CD4-positive, alpha-beta T cell (primary cell): ENCODE data around the gene KPNA6. TPM values are rescaled to one million over a fixed set of nuclear protein-coding genes. Genes with fewer than 3 reads are reported as not detected.

Source experiments
- ATAC-seq: fragments of 200-7000 bp; cut with Tn5 transposase; one replicate; pipeline ENCODE4 v1.10.0; 2022; ENCODE audit warnings: mild to moderate bottlenecking; ENCODE audit not compliant: poor library complexity
- CTCF ChIA-PET: fragments of 350-600 bp; sonication (Branson Sonifier 250); formaldehyde crosslinking; loops from one replicate; lab custom pipeline; 2021; ENCODE audit warnings: antibody characterized with exemption, inconsistent platforms; lab: Charles Lee
- POLR2A ChIA-PET: fragments of 350-600 bp; sonication (Branson Sonifier 250); formaldehyde crosslinking; loops from one replicate; lab custom pipeline; 2021; ENCODE audit warnings: antibody characterized with exemption, inconsistent platforms; lab: Charles Lee
- DNase-seq, 14 experiments: peaks; one replicate each; pipeline ENCODE4 v3.0.0-alpha.2; 2013 to 2020; ENCODE audit warnings: mixed read lengths in 2 of 14
- H3K27ac ChIP-seq, 2 donors: one replicate each; pipeline versions ENCODE4 v1.5.1 to v1.7.0; 2013; ENCODE audit warnings: low read length in 2 of 2, low read depth in 1 of 2, mild to moderate bottlenecking in 1 of 2
- H3K27me3 ChIP-seq, 2 experiments: 1 replicate in 1 of 2; 2 replicates in 1 of 2; pipeline versions ENCODE4 v1.6.1 to v1.7.0; 2013; ENCODE audit warnings: low read length in 2 of 2, control low read depth in 1 of 2, mild to moderate bottlenecking in 1 of 2, moderate library complexity in 1 of 2; ENCODE audit not compliant: insufficient read depth in 2 of 2, control insufficient read depth in 1 of 2
- H3K36me3 ChIP-seq: one replicate; pipeline ENCODE4 v1.6.1; 2013; ENCODE audit warnings: low read length, control low read depth; ENCODE audit not compliant: insufficient read depth
- H3K4me1 ChIP-seq: one replicate; pipeline ENCODE4 v1.6.1; 2013; ENCODE audit warnings: low read length, control low read depth; ENCODE audit not compliant: insufficient read depth
- H3K4me3 ChIP-seq: one replicate; pipeline ENCODE4 v1.5.1; 2013; ENCODE audit warnings: mild to moderate bottlenecking, low read length, moderate library complexity
- H3K9me3 ChIP-seq, 2 experiments: 1 replicate in 1 of 2; 2 replicates in 1 of 2; pipeline versions ENCODE4 v1.6.1 to v1.7.0; 2013; ENCODE audit warnings: low read length in 2 of 2, mild to moderate bottlenecking in 2 of 2, control low read depth in 1 of 2, moderate library complexity in 1 of 2; ENCODE audit not compliant: control insufficient read depth in 1 of 2, insufficient read depth in 1 of 2
- H3K27ac Mint-ChIP-seq: one replicate; pipeline ENCODE4 v1.8.0; 2020; ENCODE audit warnings: mixed read lengths
- H3K27me3 Mint-ChIP-seq: one replicate; pipeline ENCODE4 v1.8.0; 2021; ENCODE audit warnings: mixed read lengths
- H3K36me3 Mint-ChIP-seq: one replicate; pipeline ENCODE4 v1.8.0; 2021; ENCODE audit warnings: low read depth, mixed read lengths
- H3K4me1 Mint-ChIP-seq: one replicate; pipeline ENCODE4 v1.8.0; 2021; ENCODE audit warnings: low read depth, mixed read lengths
- H3K4me3 Mint-ChIP-seq: one replicate; pipeline ENCODE4 v1.8.0; 2020; ENCODE audit warnings: mild to moderate bottlenecking, mixed read lengths
- H3K9me3 Mint-ChIP-seq: one replicate; pipeline ENCODE4 v1.8.0; 2020; ENCODE audit warnings: mixed read lengths
- intact Hi-C, 2 experiments: fragments of 100-400 bp; cut with DNase I in 1 of 2; cut with micrococcal nuclease in 1 of 2; formaldehyde crosslinking; loops; one replicate each; pipeline versions ENCODE4 v1.15.1 to v1.9.0; 2023 to 2025; cut with DNase I, micrococcal nuclease
- total RNA-seq, 174 experiments: library from RNA in 2 of 174; stranded (reverse) in 2 of 174; gene quantifications; one replicate each; pipeline ENCODE4 v1.2.3 and lab custom pipeline; 2021 to 2026
- TF ChIP-seq, protein P1 (sequence below): fragments of 200-600 bp; IDR thresholded peaks from one replicate; pipeline ENCODE4 v1.8.0; 2022; ENCODE audit warnings: antibody characterized with exemption, mild to moderate bottlenecking

Gene KPNA6
- total RNA-seq, 2 experiments from 2014 or later, result 47.1 to 47.8 TPM

DNA sequence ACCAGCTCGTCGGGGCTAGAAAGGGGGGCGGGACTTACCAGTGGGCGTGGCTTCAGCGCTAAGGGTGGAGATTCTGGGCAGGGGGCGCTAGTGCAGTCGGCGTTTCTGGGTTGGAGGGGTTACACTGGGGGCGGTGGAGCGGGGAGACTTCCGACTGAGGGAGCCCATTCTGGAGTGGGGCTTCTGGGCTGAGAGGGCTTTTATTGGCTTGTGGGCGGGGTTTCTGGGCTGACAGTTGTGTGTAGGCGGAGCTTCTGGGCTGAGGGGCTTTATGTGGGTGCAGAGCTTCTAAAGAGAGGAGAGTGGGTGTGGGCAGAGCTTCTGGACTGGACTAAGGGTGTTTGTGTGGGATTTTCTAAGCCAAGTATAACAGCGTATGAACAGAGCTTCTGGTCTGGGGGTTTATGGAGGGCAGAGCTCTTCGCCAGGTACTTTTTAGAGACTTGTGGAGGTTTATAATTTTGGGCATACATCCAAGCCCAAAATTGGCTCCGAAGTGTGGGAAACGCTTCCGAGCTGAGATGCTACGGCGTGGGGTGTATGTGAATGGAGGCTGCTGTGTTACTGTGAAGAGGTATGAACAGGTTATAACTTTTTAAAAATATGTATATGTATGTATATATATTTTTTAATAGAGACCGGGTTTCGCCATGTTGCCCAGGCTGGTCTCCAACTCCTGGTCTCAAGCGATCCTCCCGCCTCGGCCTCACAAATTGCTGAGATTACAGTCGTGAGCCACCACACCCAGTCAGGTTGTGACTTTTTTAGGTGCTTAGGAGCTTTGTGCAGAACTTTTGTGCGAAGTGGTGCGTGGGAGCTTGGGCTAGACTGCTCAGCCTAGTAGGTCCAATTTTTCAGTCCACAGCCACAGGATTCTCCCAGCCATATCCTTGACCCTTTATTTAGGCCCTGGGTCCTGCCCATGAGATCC lies 34.3 kb upstream of the KPNA6 start:
- Mint-ChIP-seq H3K4me1 (peaks cover 39% of the 10 kb centered on the region), H3K9me3 (no peaks in the 10 kb centered on the region), H3K36me3 (peaks cover 54% of the 10 kb centered on the region), H3K27me3 (no peaks in the 10 kb centered on the region), H3K4me3 (peak overlapping the region; percentile 89), H3K27ac (peak overlapping the region; percentile 82)
- H3K9me3 ChIP-seq, result no peaks in the 10 kb centered on the region
- intact Hi-C loops, result loop anchor here (2.0 to 10.0 kb wide), 6 partner anchors 35 to 743 kb away; partner anchors contain the start of genes ADGRB2 (in 1 of the 2), BSDC1 (in 1 of the 2), KPNA6 (in 1 of the 2) and PEF1 (in 1 of the 2)
- ATAC-seq (no peak), DNase-seq (peak in 1 of 14 experiments; percentile 30)
- ChIA-PET POLR2A (interaction anchor here (0.6 to 3.4 kb wide), 36 partner anchors 8 to 1053 kb away, joined by 3 to 71 read pairs (median 5); partner anchors contain the start of genes BSDC1, CCDC28B, KHDRBS1 and KPNA6), CTCF (interaction anchor here (1.0 to 5.5 kb wide), 9 partner anchors 8 to 175 kb away, joined by 3 to 39 read pairs (median 3); partner anchors contain the start of genes KHDRBS1, KPNA6 and TXLNA)
- TF ChIP-seq, protein P1, sequence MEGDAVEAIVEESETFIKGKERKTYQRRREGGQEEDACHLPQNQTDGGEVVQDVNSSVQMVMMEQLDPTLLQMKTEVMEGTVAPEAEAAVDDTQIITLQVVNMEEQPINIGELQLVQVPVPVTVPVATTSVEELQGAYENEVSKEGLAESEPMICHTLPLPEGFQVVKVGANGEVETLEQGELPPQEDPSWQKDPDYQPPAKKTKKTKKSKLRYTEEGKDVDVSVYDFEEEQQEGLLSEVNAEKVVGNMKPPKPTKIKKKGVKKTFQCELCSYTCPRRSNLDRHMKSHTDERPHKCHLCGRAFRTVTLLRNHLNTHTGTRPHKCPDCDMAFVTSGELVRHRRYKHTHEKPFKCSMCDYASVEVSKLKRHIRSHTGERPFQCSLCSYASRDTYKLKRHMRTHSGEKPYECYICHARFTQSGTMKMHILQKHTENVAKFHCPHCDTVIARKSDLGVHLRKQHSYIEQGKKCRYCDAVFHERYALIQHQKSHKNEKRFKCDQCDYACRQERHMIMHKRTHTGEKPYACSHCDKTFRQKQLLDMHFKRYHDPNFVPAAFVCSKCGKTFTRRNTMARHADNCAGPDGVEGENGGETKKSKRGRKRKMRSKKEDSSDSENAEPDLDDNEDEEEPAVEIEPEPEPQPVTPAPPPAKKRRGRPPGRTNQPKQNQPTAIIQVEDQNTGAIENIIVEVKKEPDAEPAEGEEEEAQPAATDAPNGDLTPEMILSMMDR, result no peak
- H3K27me3 ChIP-seq, result no peaks in the 10 kb centered on the region
- peak overlapping the region; percentile 71 for H3K4me3 ChIP-seq
- peaks cover 20% of the 10 kb centered on the region for H3K36me3 ChIP-seq
- peak overlapping the region; percentile 32 to 68 for H3K27ac ChIP-seq
- H3K4me1 ChIP-seq, result peaks cover 27% of the 10 kb centered on the region

- H3K36me3 Mint-ChIP-seq, result peaks cover 62% of the 10 kb centered on the region
- H3K9me3 Mint-ChIP-seq, result no peaks in the 10 kb centered on the region
- Histone ChIP-seq H3K27ac (no peak overlapping the region), H3K27me3 (no peaks in the 10 kb centered on the region), H3K4me1 (peaks cover 27% of the 10 kb centered on the region), H3K4me3 (no peak overlapping the region), H3K9me3 (no peaks in the 10 kb centered on the region), H3K36me3 (peaks cover 23% of the 10 kb centered on the region)
- H3K27me3 Mint-ChIP-seq, result no peaks in the 10 kb centered on the region
- no peak for DNase-seq
- intact Hi-C loops, result loop anchor here (5.0 to 10.0 kb wide), 3 partner anchors 313 to 580 kb away; partner anchors contain the start of genes ADGRB2 (in 1 of the 2), PEF1 (in 1 of the 2), RBBP4 (in 1 of the 2) and ZBTB8OS (in 1 of the 2)
- H3K4me3 Mint-ChIP-seq, result peak overlapping the region; percentile 35
- ChIA-PET POLR2A (no interaction called here), CTCF (interaction anchor here (5.5 kb wide), 1 partner anchor 34 kb away, joined by 39 read pairs; the partner anchor contains the start of gene KPNA6)
- ATAC-seq, result no peak
- TF ChIP-seq, protein P1, result no peak
- peaks cover 34% of the 10 kb centered on the region for H3K4me1 Mint-ChIP-seq
- H3K27ac Mint-ChIP-seq, result no peak overlapping the region
Measured at GRCh38 chr1:32074841-32075240, 33.0 kb upstream of the KPNA6 start.

GRCh38 chr1:32077451-32077850 lies 30.4 kb upstream of the KPNA6 start:
- ChIA-PET POLR2A (interaction anchor here (1.2 kb wide), 1 partner anchor 30 kb away, joined by 5 read pairs; the partner anchor contains the start of gene KPNA6), CTCF (no interaction called here)
- peaks cover 71% of the 10 kb centered on the region for H3K36me3 Mint-ChIP-seq
- TF ChIP-seq, protein P1, result no peak
- no peaks in the 10 kb centered on the region for H3K9me3 Mint-ChIP-seq
- Histone ChIP-seq H3K27ac (no peak overlapping the region), H3K27me3 (no peaks in the 10 kb centered on the region), H3K4me1 (peaks cover 15% of the 10 kb centered on the region), H3K4me3 (no peak overlapping the region), H3K36me3 (peaks cover 32% of the 10 kb centered on the region), H3K9me3 (no peaks in the 10 kb centered on the region)
- no peak overlapping the region for H3K4me3 Mint-ChIP-seq
- ATAC-seq (no peak), DNase-seq (no peak)
- no peaks in the 10 kb centered on the region for H3K27me3 Mint-ChIP-seq
- no peak overlapping the region for H3K27ac Mint-ChIP-seq
- H3K4me1 Mint-ChIP-seq, result peaks cover 25% of the 10 kb centered on the region
- intact Hi-C loops, result loop anchor here in 1 of 2 experiments (10.0 kb wide), 2 partner anchors 433 to 577 kb away; partner anchors contain the start of genes PEF1, RBBP4 and ZBTB8OS
